Measurements from ENCODE around the gene INPP5A.

INPP5A gene

GRCh38 chr10:132579027-132579859, 41.7 kb downstream of the INPP5A start:
- DNase-seq (ENCODE audit: low read depth in 2 of 2), result no peak

GRCh38 chr10:132580143-132580542, 42.6 kb downstream of the INPP5A start:
- DNase-seq (ENCODE audit: low read depth in 2 of 2), result no peak

GRCh38 chr10:132580617-132581016, 43.0 kb downstream of the INPP5A start:
- no peak for DNase-seq (ENCODE audit: low read depth in 2 of 2)

- DNase-seq (ENCODE audit: low read depth in 2 of 2), result no peak
Measured at GRCh38 chr10:132582137-132582536, 44.5 kb downstream of the INPP5A start.

GRCh38 chr10:132582771-132583170, 45.2 kb downstream of the INPP5A start:
- no peak for DNase-seq (ENCODE audit: low read depth in 2 of 2)

GRCh38 chr10:132583456-132583855, 45.9 kb downstream of the INPP5A start:
- no peak for DNase-seq (ENCODE audit: low read depth in 2 of 2)

GRCh38 chr10:132584081-132584480, 46.5 kb downstream of the INPP5A start:
- no peak for DNase-seq (ENCODE audit: low read depth in 2 of 2)

- no peak for DNase-seq (ENCODE audit: low read depth in 2 of 2)
Measured at GRCh38 chr10:132585732-132586722, 48.4 kb downstream of the INPP5A start.

- DNase-seq (ENCODE audit: low read depth in 2 of 2), result no peak
Measured at GRCh38 chr10:132586739-132587138, 49.2 kb downstream of the INPP5A start.

- DNase-seq (ENCODE audit: low read depth in 2 of 2), result no peak
Measured at GRCh38 chr10:132587175-132587574, 49.6 kb downstream of the INPP5A start.

- DNase-seq (ENCODE audit: low read depth in 2 of 2), result peak in 1 of 2 donors; percentile 37
Measured at GRCh38 chr10:132588301-132589013, 50.9 kb downstream of the INPP5A start.

GRCh38 chr10:132589015-132589414, 51.4 kb downstream of the INPP5A start:
- no peak for DNase-seq (ENCODE audit: low read depth in 2 of 2)

GRCh38 chr10:132589681-132590080, 52.1 kb downstream of the INPP5A start:
- no peak for DNase-seq (ENCODE audit: low read depth in 2 of 2)

- DNase-seq (ENCODE audit: low read depth in 2 of 2), result no peak
Measured at GRCh38 chr10:132590094-132590751, 52.6 kb downstream of the INPP5A start.

GRCh38 chr10:132590752-132591121, 53.1 kb downstream of the INPP5A start:
- DNase-seq (ENCODE audit: low read depth in 2 of 2), result no peak

- DNase-seq (ENCODE audit: low read depth in 2 of 2), result no peak
Measured at GRCh38 chr10:132591166-132591971, 53.8 kb downstream of the INPP5A start.

- DNase-seq (ENCODE audit: low read depth in 2 of 2), result no peak
Measured at GRCh38 chr10:132592790-132593383, 55.3 kb downstream of the INPP5A start.

- DNase-seq (ENCODE audit: low read depth in 2 of 2), result no peak
Measured at GRCh38 chr10:132593389-132593788, 55.8 kb downstream of the INPP5A start.

- DNase-seq (ENCODE audit: low read depth in 2 of 2), result no peak
Measured at GRCh38 chr10:132593900-132594876, 56.6 kb downstream of the INPP5A start.
